Measurements from ENCODE around the gene AFG3L2.

AFG3L2 gene

GRCh38 chr18:12372406-12372805 is 4.6 kb downstream of the AFG3L2 start:
- H3K27me3 ChIP-seq = no peaks in the 10 kb centered on the region
- no peak overlapping the region for H3K4me3 ChIP-seq (ENCODE audit: low read depth, low read length)
- no peaks in the 10 kb centered on the region for H3K4me1 ChIP-seq
- H3K9me3 ChIP-seq = no peaks in the 10 kb centered on the region
- no peak for TF ChIP-seq CTCF (IDR thresholded peaks at IDR 0.05; ENCODE audit: low read depth, low read length)
- DNase-seq = no peak
- H3K36me3 ChIP-seq = peaks cover 8% of the 10 kb centered on the region

- H3K4me1 ChIP-seq = no peaks in the 10 kb centered on the region
- peaks cover 10% of the 10 kb centered on the region for H3K36me3 ChIP-seq
- TF ChIP-seq CTCF (IDR thresholded peaks at IDR 0.05; ENCODE audit: low read depth, low read length) = no peak
These were observed 5.4 kb downstream of the AFG3L2 start for GRCh38 chr18:12371590-12371989.

GRCh38 chr18:12369211-12369610 is 7.8 kb downstream of the AFG3L2 start:
- H3K36me3 ChIP-seq = peaks cover 14% of the 10 kb centered on the region
- DNase-seq = no peak
- no peak overlapping the region for H3K4me3 ChIP-seq (ENCODE audit: low read depth, low read length)
- no peaks in the 10 kb centered on the region for H3K27me3 ChIP-seq
- no peaks in the 10 kb centered on the region for H3K9me3 ChIP-seq
- no peak for TF ChIP-seq CTCF (IDR thresholded peaks at IDR 0.05; ENCODE audit: low read depth, low read length)
- no peaks in the 10 kb centered on the region for H3K4me1 ChIP-seq

More at GRCh38 chr18:12371590-12371989, 5.4 kb downstream of the AFG3L2 start:
- Histone ChIP-seq H3K9me3 (no peaks in the 10 kb centered on the region), H3K4me3 (ENCODE audit: low read depth, low read length) (no peak overlapping the region), H3K27me3 (no peaks in the 10 kb centered on the region)
- DNase-seq = no peak

- Histone ChIP-seq H3K36me3 (peaks cover 13% of the 10 kb centered on the region), H3K4me3 (ENCODE audit: low read depth, low read length) (no peak overlapping the region), H3K27me3 (no peaks in the 10 kb centered on the region), H3K4me1 (no peaks in the 10 kb centered on the region), H3K9me3 (no peaks in the 10 kb centered on the region)
- TF ChIP-seq CTCF (IDR thresholded peaks at IDR 0.05; ENCODE audit: low read depth, low read length) = no peak
- no peak for DNase-seq
These were observed 10.2 kb downstream of the AFG3L2 start for GRCh38 chr18:12366784-12367183.

- Histone ChIP-seq H3K4me3 (ENCODE audit: low read depth, low read length) (no peak overlapping the region), H3K27me3 (no peaks in the 10 kb centered on the region), H3K4me1 (no peaks in the 10 kb centered on the region), H3K36me3 (peaks cover 13% of the 10 kb centered on the region), H3K9me3 (no peaks in the 10 kb centered on the region)
- no peak for TF ChIP-seq CTCF (IDR thresholded peaks at IDR 0.05; ENCODE audit: low read depth, low read length)
- DNase-seq = no peak
These were observed 10.6 kb downstream of the AFG3L2 start for GRCh38 chr18:12366379-12366778.

- no peak for DNase-seq
- no peaks in the 10 kb centered on the region for H3K9me3 ChIP-seq
- H3K4me1 ChIP-seq = no peaks in the 10 kb centered on the region
- H3K36me3 ChIP-seq = peaks cover 17% of the 10 kb centered on the region
- TF ChIP-seq CTCF (IDR thresholded peaks at IDR 0.05; ENCODE audit: low read depth, low read length) = no peak
- no peaks in the 10 kb centered on the region for H3K27me3 ChIP-seq
- H3K4me3 ChIP-seq (ENCODE audit: low read depth, low read length) = no peak overlapping the region
These were observed 14.4 kb downstream of the AFG3L2 start for GRCh38 chr18:12362473-12363174.

All from BE2C (cell line).